Measurements from ENCODE around the gene RAET1L. TPM values are rescaled to one million over a fixed set of nuclear protein-coding genes. Genes with fewer than 3 reads are reported as not detected.
A peak's percentile ranks its signal among the peaks of the same experiment; 100 is the strongest.
"Not testable (repeated sequence)": the region's sequence is repeated elsewhere in the genome, so short reads cannot be mapped to it uniquely, and the experiment has no call there.

Gene RAET1L
- total and polyA plus RNA-seq, 7 donors: 0.06 to 0.07 TPM; not detected in 5

GRCh38 chr6:150004101-150004782 lies 21.1 kb downstream of the RAET1L start:
- H3K4me3 ChIP-seq: peak overlapping the region; percentile 75
- TF ChIP-seq, protein P1, sequence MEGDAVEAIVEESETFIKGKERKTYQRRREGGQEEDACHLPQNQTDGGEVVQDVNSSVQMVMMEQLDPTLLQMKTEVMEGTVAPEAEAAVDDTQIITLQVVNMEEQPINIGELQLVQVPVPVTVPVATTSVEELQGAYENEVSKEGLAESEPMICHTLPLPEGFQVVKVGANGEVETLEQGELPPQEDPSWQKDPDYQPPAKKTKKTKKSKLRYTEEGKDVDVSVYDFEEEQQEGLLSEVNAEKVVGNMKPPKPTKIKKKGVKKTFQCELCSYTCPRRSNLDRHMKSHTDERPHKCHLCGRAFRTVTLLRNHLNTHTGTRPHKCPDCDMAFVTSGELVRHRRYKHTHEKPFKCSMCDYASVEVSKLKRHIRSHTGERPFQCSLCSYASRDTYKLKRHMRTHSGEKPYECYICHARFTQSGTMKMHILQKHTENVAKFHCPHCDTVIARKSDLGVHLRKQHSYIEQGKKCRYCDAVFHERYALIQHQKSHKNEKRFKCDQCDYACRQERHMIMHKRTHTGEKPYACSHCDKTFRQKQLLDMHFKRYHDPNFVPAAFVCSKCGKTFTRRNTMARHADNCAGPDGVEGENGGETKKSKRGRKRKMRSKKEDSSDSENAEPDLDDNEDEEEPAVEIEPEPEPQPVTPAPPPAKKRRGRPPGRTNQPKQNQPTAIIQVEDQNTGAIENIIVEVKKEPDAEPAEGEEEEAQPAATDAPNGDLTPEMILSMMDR (IDR thresholded peaks at IDR 0.05): no peak
- intact Hi-C loops (cut with DNase I): no loop called here
- DNase-seq (no peak), ATAC-seq (peak in 1 of 4 donors; percentile 4)
- H3K27me3 ChIP-seq (ENCODE audit: insufficient read depth in 3 of 3, low read length in 2 of 3): peaks cover 0 to 46% (median 5%) of the 10 kb centered on the region in 3 donors
- H3K9me3 ChIP-seq: no peaks in the 10 kb centered on the region
- no peaks in the 10 kb centered on the region for H3K36me3 ChIP-seq (ENCODE audit: insufficient read depth in 1 of 2, low read depth in 1 of 2)
- no peak overlapping the region for H3K27ac ChIP-seq
- H3K4me1 ChIP-seq: peaks cover 7% of the 10 kb centered on the region
- WGBS, 3 donors: 41 to 68% (median 46%) methylated on average over 10 to 14 of the region's 14 CpGs

GRCh38 chr6:150003599-150003998 lies 21.7 kb downstream of the RAET1L start:
- H3K9me3 ChIP-seq; H3K4me3 ChIP-seq; H3K27ac ChIP-seq; DNase-seq; ATAC-seq; H3K36me3 ChIP-seq (ENCODE audit: insufficient read depth in 1 of 2, low read depth in 1 of 2); intact Hi-C loops (cut with DNase I); H3K4me1 ChIP-seq: not testable (repeated sequence)
- WGBS, 3 donors: 68 to 96% (median 82%) methylated on average over 3 of the region's 3 CpGs
- peaks cover 0 to 40% (median 5%) of the 10 kb centered on the region in 3 donors for H3K27me3 ChIP-seq (ENCODE audit: insufficient read depth in 3 of 3, low read length in 2 of 3)

DNA sequence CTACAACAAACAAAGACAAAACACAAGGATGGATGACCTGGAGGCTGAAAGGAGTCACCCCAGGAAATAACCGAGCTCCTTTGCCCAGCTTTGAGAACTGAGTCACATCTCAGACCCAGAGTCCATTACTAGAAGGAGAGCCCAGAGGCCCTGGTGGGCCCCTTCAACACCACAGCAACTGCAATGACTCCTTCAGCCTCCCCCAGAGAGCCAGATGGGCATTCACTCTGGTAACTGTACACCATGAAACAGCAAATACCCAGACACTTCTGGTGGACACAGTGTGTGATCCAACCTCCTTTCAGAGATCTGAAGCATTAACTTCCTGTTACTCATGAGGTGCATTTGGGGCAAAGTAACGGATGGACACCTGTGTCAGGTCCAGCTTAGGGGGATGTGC lies 22.6 kb downstream of the RAET1L start:
- no peaks in the 10 kb centered on the region for H3K9me3 ChIP-seq
- TF ChIP-seq, protein P1 (IDR thresholded peaks at IDR 0.05): no peak
- H3K27ac ChIP-seq: no peak overlapping the region
- H3K4me1 ChIP-seq: peaks cover 7% of the 10 kb centered on the region
- intact Hi-C loops (cut with DNase I): no loop called here
- no peaks in the 10 kb centered on the region for H3K36me3 ChIP-seq (ENCODE audit: insufficient read depth in 1 of 2, low read depth in 1 of 2)
- ATAC-seq (no peak), DNase-seq (no peak)
- H3K4me3 ChIP-seq: no peak overlapping the region
- peaks cover 0 to 39% (median 3%) of the 10 kb centered on the region in 3 donors for H3K27me3 ChIP-seq (ENCODE audit: insufficient read depth in 3 of 3, low read length in 2 of 3)
- WGBS, 3 donors: 92 to 96% (median 94%) methylated on average over 2 of the region's 2 CpGs

- H3K36me3 ChIP-seq (ENCODE audit: insufficient read depth in 1 of 2, low read depth in 1 of 2): no peaks in the 10 kb centered on the region
- peaks cover 7% of the 10 kb centered on the region for H3K4me1 ChIP-seq
- ATAC-seq: no peak
- intact Hi-C loops (cut with DNase I): no loop called here
- 85 to 90% (median 88%) methylated on average over 3 of the region's 3 CpGs for WGBS, 3 donors
- no peak for DNase-seq
- no peak overlapping the region for H3K27ac ChIP-seq
- H3K4me3 ChIP-seq: no peak overlapping the region
- H3K9me3 ChIP-seq: no peaks in the 10 kb centered on the region
- H3K27me3 ChIP-seq (ENCODE audit: insufficient read depth in 3 of 3, low read length in 2 of 3): peaks cover 0 to 46% (median 4%) of the 10 kb centered on the region in 3 donors
- TF ChIP-seq, protein P1 (IDR thresholded peaks at IDR 0.05): no peak
Measured at GRCh38 chr6:150001295-150002008, 23.9 kb downstream of the RAET1L start.

DNA sequence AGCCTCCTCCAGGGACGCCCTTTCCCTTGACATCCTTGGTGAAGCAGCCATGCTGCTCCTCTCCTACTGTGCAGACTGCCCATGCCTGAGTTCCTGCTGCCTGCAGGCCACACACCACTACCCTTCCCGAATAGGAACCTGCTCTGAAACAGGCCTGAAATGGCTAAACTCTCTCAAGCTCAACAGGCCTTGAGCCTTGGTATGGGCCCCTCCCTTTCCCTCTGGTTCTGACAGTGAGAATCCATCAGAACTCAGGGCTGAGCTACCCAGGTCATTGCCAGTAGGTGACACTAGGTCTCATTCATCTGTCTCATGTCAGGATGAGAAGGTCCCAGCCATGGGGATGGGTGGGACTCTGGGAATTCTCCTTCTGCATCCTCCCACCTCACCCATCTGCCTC lies 25.7 kb downstream of the RAET1L start:
- Histone ChIP-seq H3K9me3 (no peaks in the 10 kb centered on the region), H3K27me3 (ENCODE audit: insufficient read depth in 3 of 3, low read length in 2 of 3) (peaks cover 0 to 54% (median 6%) of the 10 kb centered on the region in 3 donors), H3K4me3 (no peak overlapping the region), H3K36me3 (ENCODE audit: insufficient read depth in 1 of 2, low read depth in 1 of 2) (no peaks in the 10 kb centered on the region), H3K27ac (no peak overlapping the region), H3K4me1 (peaks cover 4% of the 10 kb centered on the region)
- TF ChIP-seq, protein P1 (IDR thresholded peaks at IDR 0.05): no peak
- intact Hi-C loops (cut with DNase I): no loop called here
- ATAC-seq (no peak), DNase-seq (no peak)
- 75 to 91% (median 87%) methylated on average over 2 of the region's 2 CpGs for WGBS, 3 donors
